IPS-18c (cell line): ENCODE measurements around the gene CDH12.
"Not testable (repeated sequence)": the region's sequence is repeated elsewhere in the genome, so short reads cannot be mapped to it uniquely, and the experiment has no call there.

Source experiments
- H3K4me3 ChIP-seq: 2 replicates; pipeline ENCODE4 v1.7.0; 2013; ENCODE audit warnings: low read depth, mild to moderate bottlenecking, low read length, moderate library complexity; ENCODE audit not compliant: insufficient read depth
- H3K9me3 ChIP-seq: one replicate; pipeline ENCODE4 v1.6.1; 2013; ENCODE audit warnings: mild to moderate bottlenecking, low read length, moderate library complexity; ENCODE audit not compliant: control insufficient read depth, insufficient read depth

Gene CDH12

DNA sequence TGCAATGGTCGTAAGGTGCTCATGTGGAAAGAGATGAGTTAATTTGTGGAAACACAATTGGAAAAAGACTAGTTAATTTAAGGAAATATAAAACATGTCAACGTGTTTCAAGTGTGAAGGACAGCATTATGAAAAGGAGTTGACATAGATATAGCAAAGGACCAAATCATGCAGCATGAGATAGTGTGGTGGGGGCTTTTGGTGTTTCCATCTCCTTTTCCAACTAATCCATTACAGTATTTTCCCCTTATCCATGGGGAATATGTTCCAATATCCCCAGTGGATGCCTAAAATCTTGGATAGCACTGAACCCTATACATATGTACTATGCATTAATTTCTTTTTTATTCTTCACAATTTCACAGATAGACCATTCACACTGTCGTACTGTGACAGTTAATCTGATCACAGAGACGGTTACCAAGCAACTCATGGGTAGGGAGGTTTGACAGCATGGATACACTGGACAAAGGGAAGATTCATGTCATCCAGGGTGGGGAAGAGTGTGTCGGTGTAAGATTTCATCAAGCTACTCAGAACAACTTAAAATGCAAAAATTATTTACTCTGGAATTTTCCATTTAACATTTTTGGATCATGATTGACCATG, 238.6 kb downstream of the CDH12 start:
- Histone ChIP-seq H3K4me3 (no peak overlapping the region), H3K9me3 (no peaks in the 10 kb centered on the region)

DNA sequence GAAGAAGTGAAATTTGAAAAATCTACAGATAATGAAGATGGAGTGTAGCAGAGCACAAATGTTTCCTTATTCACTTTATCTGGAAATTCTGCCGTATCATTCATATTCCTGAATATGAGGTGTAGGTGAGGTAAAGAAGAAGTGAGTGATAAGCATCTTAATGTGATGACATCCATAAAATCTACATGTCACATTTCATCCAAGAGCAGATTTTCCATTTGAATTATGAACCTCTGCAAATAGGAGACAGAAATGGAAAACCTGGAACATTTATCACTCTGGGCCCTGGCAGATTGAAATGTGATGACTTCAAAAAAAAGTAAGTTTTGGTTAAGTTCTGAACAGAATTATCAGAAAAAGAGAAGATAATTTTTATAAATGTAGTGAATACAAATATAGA, 240.2 kb downstream of the CDH12 start:
- H3K4me3 ChIP-seq, result no peak overlapping the region
- H3K9me3 ChIP-seq, result no peaks in the 10 kb centered on the region

DNA sequence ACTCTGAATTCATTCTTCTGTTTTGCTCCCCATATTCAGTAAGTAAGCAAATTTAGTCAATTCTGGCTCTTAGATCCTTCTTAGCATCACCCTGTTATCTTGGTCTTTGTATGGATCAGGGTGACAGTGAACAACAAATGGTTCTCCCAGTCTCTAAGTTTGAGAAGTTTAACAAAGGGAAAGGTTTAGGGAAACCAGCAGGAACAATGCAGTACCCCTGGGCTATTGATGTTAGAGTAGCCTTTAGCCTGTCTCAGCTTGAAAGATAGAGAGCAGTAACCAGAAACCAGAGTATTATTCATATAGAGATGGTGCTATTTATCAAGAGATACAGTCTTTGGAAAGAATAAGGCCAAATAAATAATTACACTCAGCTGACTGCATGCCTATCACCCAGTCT, 241.8 kb downstream of the CDH12 start:
- H3K9me3 ChIP-seq, result no peaks in the 10 kb centered on the region
- no peak overlapping the region for H3K4me3 ChIP-seq

GRCh38 chr5:22607498-22607897, 245.6 kb downstream of the CDH12 start:
- H3K4me3 ChIP-seq, H3K9me3 ChIP-seq: not testable (repeated sequence)

GRCh38 chr5:22605473-22605872, 247.7 kb downstream of the CDH12 start:
- Histone ChIP-seq H3K9me3 (no peaks in the 10 kb centered on the region), H3K4me3 (no peak overlapping the region)

DNA sequence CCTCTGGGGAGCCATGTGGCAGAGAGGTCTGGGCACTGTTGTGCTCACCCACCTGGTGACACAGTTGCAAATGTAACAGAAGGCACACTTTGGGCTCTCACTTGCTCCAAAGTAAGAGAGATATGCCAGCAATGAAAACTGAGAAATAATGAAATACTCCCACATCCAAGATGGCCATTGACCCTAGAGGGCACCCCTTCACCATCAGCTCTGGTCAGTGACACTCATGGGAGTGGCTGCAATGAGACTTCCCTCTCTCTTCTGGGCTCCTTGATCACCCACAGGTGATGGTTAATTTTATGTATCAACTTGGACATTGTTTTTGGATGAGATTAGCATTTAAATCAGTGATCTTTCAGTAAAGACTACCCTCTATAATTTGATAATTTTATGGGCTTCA, 248.4 kb downstream of the CDH12 start:
- Histone ChIP-seq H3K4me3 (no peak overlapping the region), H3K9me3 (no peaks in the 10 kb centered on the region)

DNA sequence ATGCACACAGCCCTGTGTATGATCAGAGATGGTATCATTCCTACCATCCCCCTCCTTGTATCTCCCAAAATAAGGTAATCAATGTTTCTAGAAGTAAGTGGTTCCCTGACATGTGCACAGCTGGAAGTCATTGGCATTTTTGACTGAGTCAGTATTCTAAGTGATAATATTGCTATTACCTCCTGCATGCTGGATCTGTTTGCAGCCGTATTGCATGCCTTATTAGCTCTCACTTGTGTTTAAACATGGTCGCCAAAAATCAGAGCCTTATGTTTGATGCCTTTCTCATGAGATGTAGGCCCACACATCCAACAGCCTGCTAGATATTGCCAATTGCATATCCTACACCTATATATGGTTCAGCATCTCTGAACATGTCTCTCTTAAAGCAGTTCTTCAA, 254.3 kb downstream of the CDH12 start:
- no peaks in the 10 kb centered on the region for H3K9me3 ChIP-seq
- H3K4me3 ChIP-seq, result no peak overlapping the region

DNA sequence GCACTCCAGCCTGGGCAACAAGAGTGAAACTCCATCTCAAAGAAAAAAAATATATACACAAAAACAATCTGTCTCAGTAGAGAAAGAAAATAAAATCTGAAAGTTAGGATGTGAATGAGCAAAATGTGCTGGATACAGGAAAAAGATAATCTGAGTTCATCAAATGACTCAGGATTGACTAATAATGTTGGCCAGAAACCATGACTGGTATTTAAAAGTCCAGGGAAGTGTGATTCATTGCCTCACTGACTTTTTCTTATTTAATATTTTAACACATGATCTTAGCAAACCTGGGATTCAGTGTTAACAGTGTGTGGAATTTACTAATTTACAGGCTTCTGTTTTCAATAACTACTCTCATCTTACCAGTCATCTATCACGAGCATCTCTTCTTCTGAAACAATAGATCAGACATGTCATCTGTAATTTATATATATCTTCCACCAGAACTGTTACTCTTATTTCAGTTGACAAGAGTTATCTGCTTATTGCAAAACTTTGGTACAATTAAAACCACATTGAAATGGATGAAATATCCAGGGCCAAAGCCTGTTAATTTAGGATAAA, 256.7 kb downstream of the CDH12 start:
- Histone ChIP-seq H3K9me3 (no peaks in the 10 kb centered on the region), H3K4me3 (no peak overlapping the region)

GRCh38 chr5:22594491-22594890, 258.7 kb downstream of the CDH12 start:
- Histone ChIP-seq H3K9me3 (no peaks in the 10 kb centered on the region), H3K4me3 (no peak overlapping the region)

- no peaks in the 10 kb centered on the region for H3K9me3 ChIP-seq
- no peak overlapping the region for H3K4me3 ChIP-seq
Observed at GRCh38 chr5:22593592-22593991, 259.6 kb downstream of the CDH12 start.

DNA sequence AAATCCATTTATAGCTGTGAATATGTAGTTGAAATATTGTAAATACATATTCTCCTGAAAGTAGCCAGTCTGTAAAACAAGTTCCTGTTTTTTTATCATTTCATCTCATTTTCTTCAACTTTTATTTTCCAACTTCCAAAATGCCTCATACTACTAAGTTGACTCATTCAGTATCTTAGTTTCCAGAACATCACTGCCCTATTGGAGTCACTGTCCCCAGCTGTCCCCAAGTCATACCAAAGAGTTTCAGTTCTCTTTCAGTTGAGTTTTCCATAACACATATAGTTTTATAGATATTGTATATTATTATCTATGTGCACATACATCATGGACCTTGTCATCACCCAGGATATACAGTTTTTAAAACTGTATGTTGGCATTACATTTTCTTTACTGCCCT, 261.7 kb downstream of the CDH12 start:
- Histone ChIP-seq H3K9me3 (no peaks in the 10 kb centered on the region), H3K4me3 (no peak overlapping the region)

DNA sequence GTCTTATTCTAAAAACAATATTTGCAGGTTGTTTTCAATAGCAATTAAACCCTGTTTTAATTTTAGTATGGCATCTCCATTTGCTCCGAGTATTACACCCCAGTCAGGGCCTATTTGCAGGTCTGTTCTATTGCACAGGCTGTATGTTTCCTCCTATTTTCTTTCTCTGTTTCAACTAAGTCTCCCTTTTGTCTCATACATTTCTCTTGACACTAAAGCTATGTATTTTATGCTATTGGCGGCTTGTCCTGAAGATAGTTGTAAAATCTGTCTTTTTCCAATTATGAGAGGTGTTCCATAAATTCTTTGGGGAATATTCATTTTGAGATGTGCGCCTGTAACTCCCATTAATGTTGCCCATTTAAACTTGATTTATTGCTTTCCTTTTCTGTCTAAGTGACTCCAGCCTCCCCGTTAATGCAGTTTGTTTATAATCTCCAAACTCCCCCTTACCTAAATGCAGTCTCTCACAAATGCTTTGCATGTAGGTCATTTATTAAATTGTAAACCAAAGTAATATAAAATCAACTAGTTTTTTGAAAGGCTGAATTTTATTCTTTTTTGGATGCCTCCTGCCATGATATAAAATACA, 262.4 kb downstream of the CDH12 start:
- Histone ChIP-seq H3K9me3 (no peaks in the 10 kb centered on the region), H3K4me3 (no peak overlapping the region)

DNA sequence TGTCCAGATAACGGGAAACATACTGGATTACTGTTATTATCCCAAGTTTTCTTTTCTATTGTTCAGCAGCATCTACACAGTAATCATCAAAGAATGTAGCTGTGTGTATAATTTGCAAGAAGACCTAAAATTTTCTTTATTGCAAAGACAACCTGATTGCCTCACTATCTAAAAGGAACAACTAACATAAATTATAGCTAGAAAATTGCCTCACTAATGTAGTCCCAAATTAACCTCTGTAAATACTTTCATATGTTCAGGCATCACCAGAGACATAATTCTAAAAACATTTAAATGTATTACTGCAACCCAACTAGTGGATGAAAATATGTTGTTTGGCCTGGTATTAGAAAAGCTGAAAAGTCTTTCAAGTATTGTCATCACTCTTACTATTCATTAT, 275.4 kb downstream of the CDH12 start:
- H3K9me3 ChIP-seq, result no peaks in the 10 kb centered on the region

GRCh38 chr5:22577006-22577405, 276.1 kb downstream of the CDH12 start:
- no peak overlapping the region for H3K4me3 ChIP-seq
- H3K9me3 ChIP-seq, result no peaks in the 10 kb centered on the region

More for the DNA sequence above, 275.4 kb downstream of the CDH12 start:
- H3K4me3 ChIP-seq, result no peak overlapping the region

- Histone ChIP-seq H3K9me3 (no peaks in the 10 kb centered on the region), H3K4me3 (no peak overlapping the region)
Observed at GRCh38 chr5:22572941-22573340, 280.2 kb downstream of the CDH12 start.

GRCh38 chr5:22567983-22568382, 285.2 kb downstream of the CDH12 start:
- Histone ChIP-seq H3K4me3 (no peak overlapping the region), H3K9me3 (no peaks in the 10 kb centered on the region)

DNA sequence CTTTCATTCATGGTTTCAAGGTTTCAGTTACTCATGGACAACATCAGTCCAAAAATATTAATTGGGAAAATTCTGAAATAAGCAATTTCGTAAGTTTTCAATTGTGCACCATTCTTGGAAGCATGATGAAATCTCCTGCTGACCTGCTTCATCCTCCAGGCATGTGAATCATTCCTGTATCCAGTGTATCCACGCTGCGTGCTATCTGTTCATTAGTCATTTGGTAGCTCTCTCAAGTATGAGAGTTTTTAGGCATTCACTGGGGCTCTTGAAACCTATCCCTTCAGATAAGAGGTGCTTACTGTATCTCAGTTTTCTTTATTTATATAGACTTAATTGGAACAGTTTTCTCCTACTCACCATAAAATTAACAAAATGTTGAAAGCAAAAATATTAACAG, 293.0 kb downstream of the CDH12 start:
- H3K9me3 ChIP-seq, result no peaks in the 10 kb centered on the region
- no peak overlapping the region for H3K4me3 ChIP-seq

- Histone ChIP-seq H3K4me3 (no peak overlapping the region), H3K9me3 (no peaks in the 10 kb centered on the region)
Observed at GRCh38 chr5:22557251-22557650, 295.9 kb downstream of the CDH12 start.

DNA sequence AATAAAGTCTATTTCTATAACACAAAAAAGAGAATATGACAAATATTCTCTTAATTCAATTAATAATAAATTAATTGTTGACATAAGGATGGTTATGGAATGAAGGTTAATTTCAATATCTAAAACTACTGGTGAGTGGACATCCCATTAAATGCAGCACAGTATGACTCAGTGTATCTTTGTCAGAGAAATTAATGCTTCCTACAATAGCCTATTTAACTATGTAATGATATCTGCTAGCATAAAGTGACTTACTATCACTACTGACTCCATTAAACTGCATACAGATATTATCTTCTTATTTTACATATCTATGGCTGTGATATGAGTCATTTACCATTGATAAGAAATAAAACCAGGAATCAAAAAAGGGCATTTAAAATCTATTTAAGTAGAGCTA, 298.7 kb downstream of the CDH12 start:
- Histone ChIP-seq H3K9me3 (no peaks in the 10 kb centered on the region), H3K4me3 (no peak overlapping the region)
